ENCODE measurements around the gene MEGF8. TPM values are rescaled to one million over a fixed set of nuclear protein-coding genes. Genes with fewer than 3 reads are reported as not detected.

The MEGF8 gene
- total and polyA plus RNA-seq, 2 of the 13 experiments (the other 11 are each of a cell fraction or from before 2014, with no cell fraction given), result 4.0 to 8.8 TPM

- TF ChIP-seq AHDC1 (CRISPR knock-in tag; IDR thresholded peaks at IDR 0.05; ENCODE audit: borderline replicate concordance) (0 out of 2 replicates have a peak, but pooled peaks have one; percentile 23), HNF1A (IDR thresholded peaks at IDR 0.05; ENCODE audit: low read depth) (no peak), HNF1A (CRISPR knock-in tag; IDR thresholded peaks at IDR 0.05; ENCODE audit: borderline replicate concordance) (0 out of 2 replicates have a peak, but pooled peaks have one; percentile 34), ZNF251 (CRISPR knock-in tag; IDR thresholded peaks at IDR 0.05) (0 out of 2 replicates have a peak, but pooled peaks have one; percentile 43), ZNF143 (CRISPR knock-in tag; IDR thresholded peaks at IDR 0.05) (0 out of 2 replicates have a peak, but pooled peaks have one; percentile 27), MXI1 (IDR thresholded peaks at IDR 0.05; ENCODE audit: borderline replicate concordance, low read depth, low read length) (peak; percentile 20; the same call in 1 of the 3 replicates), SP2 (CRISPR knock-in tag; IDR thresholded peaks at IDR 0.05) (peak; percentile 58; the same call in 1 of the 2 replicates), MXD4 (CRISPR knock-in tag; IDR thresholded peaks at IDR 0.05) (0 out of 2 replicates have a peak, but pooled peaks have one; percentile 47), HINFP (CRISPR knock-in tag; IDR thresholded peaks at IDR 0.05; ENCODE audit: low read depth) (0 out of 2 replicates have a peak, but pooled peaks have one; percentile 33), ZNF883 (CRISPR knock-in tag; IDR thresholded peaks at IDR 0.05; ENCODE audit: not compliant biosample characterization) (peak; percentile 49), IRF9 (CRISPR knock-in tag; IDR thresholded peaks at IDR 0.05; ENCODE audit: borderline replicate concordance) (peak; percentile 69; the same call in 1 of the 2 replicates)
Measured at GRCh38 chr19:42283188-42284065, 42.0 kb upstream of the MEGF8 start (continued).
